Ishikawa (cell line): ENCODE results near the gene CA10.

Source experiments
- CEBPB ChIP-seq: IDR thresholded peaks from 2 replicates; pipeline ENCODE4 v1.6.1; 2012
- CREB1 ChIP-seq: IDR thresholded peaks from 2 replicates; pipeline ENCODE4 v1.6.1; 2012; ENCODE audit warnings: low read depth
- EGR1 ChIP-seq: IDR thresholded peaks from 2 replicates; pipeline ENCODE4 v1.6.1; 2012
- EP300 ChIP-seq: IDR thresholded peaks from 2 replicates; pipeline ENCODE4 v1.6.1; 2012; ENCODE audit warnings: borderline replicate concordance
- FOXM1 ChIP-seq: IDR thresholded peaks from 2 replicates; pipeline ENCODE4 v1.6.1; 2012; ENCODE audit warnings: low read depth, borderline replicate concordance
- NFIC ChIP-seq: IDR thresholded peaks from 2 replicates; pipeline ENCODE4 v1.6.1; 2012
- RAD21 ChIP-seq: IDR thresholded peaks from 2 replicates; pipeline ENCODE4 v1.6.1; 2012; ENCODE audit warnings: low read depth
- TAF1 ChIP-seq: IDR thresholded peaks from 2 replicates; pipeline ENCODE4 v1.6.1; 2012; ENCODE audit warnings: low read depth, mild to moderate bottlenecking
- TCF12 ChIP-seq: IDR thresholded peaks from 2 replicates; pipeline ENCODE4 v1.6.1; 2012; ENCODE audit warnings: low read depth
- TEAD4 ChIP-seq: IDR thresholded peaks from 2 replicates; pipeline ENCODE4 v1.6.1; 2012
- YY1 ChIP-seq: IDR thresholded peaks from 2 replicates; pipeline ENCODE4 v1.6.1; 2012; ENCODE audit warnings: low read depth
- ZBTB7A ChIP-seq: IDR thresholded peaks from 2 replicates; pipeline ENCODE4 v1.6.1; 2012; ENCODE audit warnings: low read depth
- TF ChIP-seq, protein P1 (sequence below): IDR thresholded peaks from 2 replicates; pipeline ENCODE4 v1.6.1; 2012; ENCODE audit warnings: low read depth, mild to moderate bottlenecking
- TF ChIP-seq, protein P2 (sequence below): IDR thresholded peaks from 2 replicates; pipeline ENCODE4 v1.6.1; 2012
- TF ChIP-seq, protein P3 (sequence below): IDR thresholded peaks from 2 replicates; pipeline ENCODE4 v1.6.1; 2012

CA10 gene

DNA sequence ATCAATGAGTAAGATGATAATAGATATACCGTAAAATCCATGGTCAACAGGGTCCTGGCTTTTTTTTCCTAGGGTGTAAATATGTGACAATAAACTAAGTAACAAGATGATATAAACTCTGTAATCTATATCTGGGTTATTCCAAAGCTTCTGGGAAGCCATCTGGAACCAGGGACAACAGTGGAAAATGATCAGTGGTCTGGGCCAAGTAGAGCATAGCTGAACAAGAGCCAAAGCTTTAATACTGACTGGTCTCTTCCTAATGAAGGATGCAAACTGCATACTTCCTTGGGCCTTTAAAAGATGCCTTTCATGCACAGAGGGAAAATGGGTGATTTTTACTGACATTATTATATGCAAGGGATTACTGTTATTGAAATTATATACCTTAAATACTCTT, 8.9 kb downstream of the CA10 start:
- TF ChIP-seq CEBPB (no peak), TCF12 (no peak), FOXM1 (no peak), RAD21 (no peak), CREB1 (no peak), EGR1 (no peak), EP300 (no peak), TEAD4 (no peak), NFIC (no peak), TAF1 (no peak)
- TF ChIP-seq, protein P1, sequence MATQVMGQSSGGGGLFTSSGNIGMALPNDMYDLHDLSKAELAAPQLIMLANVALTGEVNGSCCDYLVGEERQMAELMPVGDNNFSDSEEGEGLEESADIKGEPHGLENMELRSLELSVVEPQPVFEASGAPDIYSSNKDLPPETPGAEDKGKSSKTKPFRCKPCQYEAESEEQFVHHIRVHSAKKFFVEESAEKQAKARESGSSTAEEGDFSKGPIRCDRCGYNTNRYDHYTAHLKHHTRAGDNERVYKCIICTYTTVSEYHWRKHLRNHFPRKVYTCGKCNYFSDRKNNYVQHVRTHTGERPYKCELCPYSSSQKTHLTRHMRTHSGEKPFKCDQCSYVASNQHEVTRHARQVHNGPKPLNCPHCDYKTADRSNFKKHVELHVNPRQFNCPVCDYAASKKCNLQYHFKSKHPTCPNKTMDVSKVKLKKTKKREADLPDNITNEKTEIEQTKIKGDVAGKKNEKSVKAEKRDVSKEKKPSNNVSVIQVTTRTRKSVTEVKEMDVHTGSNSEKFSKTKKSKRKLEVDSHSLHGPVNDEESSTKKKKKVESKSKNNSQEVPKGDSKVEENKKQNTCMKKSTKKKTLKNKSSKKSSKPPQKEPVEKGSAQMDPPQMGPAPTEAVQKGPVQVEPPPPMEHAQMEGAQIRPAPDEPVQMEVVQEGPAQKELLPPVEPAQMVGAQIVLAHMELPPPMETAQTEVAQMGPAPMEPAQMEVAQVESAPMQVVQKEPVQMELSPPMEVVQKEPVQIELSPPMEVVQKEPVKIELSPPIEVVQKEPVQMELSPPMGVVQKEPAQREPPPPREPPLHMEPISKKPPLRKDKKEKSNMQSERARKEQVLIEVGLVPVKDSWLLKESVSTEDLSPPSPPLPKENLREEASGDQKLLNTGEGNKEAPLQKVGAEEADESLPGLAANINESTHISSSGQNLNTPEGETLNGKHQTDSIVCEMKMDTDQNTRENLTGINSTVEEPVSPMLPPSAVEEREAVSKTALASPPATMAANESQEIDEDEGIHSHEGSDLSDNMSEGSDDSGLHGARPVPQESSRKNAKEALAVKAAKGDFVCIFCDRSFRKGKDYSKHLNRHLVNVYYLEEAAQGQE, result no peak
- TF ChIP-seq, protein P2, sequence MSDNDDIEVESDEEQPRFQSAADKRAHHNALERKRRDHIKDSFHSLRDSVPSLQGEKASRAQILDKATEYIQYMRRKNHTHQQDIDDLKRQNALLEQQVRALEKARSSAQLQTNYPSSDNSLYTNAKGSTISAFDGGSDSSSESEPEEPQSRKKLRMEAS, result no peak

DNA sequence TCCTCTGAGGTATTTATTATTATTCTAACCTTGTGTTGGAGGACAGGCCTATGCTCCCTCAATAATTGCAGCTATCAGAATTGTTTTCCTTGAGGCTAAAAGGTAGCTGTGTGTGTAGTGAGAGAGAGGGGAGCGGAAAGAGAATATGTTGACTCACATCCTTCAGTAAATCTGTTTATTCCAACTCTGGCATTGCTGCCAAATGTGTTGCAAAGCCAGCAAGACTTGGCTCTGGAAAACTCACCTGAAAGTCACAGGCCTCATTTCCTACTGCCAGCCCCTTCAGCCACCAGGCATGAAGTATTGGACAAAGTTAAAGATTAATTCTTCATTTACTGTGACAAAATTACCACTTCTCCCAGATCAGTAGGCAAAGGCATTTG, 9.6 kb downstream of the CA10 start:
- TF ChIP-seq CEBPB (no peak), EP300 (no peak), RAD21 (no peak), FOXM1 (no peak), TEAD4 (no peak), CREB1 (no peak), NFIC (no peak), EGR1 (no peak), TAF1 (no peak), YY1 (no peak), TCF12 (no peak), ZBTB7A (no peak)
- TF ChIP-seq, protein P1, result no peak
- TF ChIP-seq, protein P2, result no peak
- TF ChIP-seq, protein P3, sequence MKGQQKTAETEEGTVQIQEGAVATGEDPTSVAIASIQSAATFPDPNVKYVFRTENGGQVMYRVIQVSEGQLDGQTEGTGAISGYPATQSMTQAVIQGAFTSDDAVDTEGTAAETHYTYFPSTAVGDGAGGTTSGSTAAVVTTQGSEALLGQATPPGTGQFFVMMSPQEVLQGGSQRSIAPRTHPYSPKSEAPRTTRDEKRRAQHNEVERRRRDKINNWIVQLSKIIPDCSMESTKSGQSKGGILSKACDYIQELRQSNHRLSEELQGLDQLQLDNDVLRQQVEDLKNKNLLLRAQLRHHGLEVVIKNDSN, result no peak

DNA sequence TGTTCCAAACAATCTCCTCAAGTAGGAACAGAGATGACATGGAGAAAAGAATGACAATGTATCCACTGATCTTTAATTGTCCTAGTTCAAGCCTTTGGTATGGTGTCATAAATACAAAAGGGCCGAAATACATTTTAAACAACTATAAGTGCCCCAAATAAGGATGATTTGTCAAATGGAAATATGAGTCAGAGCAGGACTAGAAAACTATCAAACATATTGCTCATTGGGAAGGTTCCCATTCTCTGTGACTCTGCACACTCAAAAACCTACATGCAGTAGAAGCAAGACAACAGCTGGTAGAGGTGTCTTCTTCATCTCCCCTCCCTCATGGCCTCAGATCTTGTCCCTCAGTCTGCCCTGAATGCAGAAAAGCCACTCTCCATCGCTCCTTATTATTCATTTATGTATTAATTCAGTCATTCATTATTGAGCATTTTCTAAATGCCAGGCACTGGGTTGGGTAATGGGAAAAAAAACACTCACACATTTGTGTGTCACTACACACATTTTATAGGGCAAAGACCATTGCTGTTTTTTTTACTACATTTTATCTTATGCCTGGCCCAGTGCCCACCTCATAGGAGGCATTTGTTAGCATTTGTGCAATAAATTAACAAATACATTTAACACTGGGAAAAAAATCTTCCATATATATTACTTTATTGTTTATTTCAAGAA, 10.1 kb downstream of the CA10 start:
- TF ChIP-seq FOXM1, result no peak
- TF ChIP-seq EGR1, result no peak
- TF ChIP-seq TAF1, result no peak
- TF ChIP-seq, protein P3, result no peak
- TF ChIP-seq, protein P1, result no peak
- TF ChIP-seq, protein P2, result no peak
- no peak for TF ChIP-seq ZBTB7A
- no peak for TF ChIP-seq RAD21
- no peak for TF ChIP-seq YY1
- TF ChIP-seq TCF12, result no peak
- no peak for TF ChIP-seq EP300
- no peak for TF ChIP-seq TEAD4
- TF ChIP-seq NFIC, result no peak
- no peak for TF ChIP-seq CREB1
- TF ChIP-seq CEBPB, result no peak

DNA sequence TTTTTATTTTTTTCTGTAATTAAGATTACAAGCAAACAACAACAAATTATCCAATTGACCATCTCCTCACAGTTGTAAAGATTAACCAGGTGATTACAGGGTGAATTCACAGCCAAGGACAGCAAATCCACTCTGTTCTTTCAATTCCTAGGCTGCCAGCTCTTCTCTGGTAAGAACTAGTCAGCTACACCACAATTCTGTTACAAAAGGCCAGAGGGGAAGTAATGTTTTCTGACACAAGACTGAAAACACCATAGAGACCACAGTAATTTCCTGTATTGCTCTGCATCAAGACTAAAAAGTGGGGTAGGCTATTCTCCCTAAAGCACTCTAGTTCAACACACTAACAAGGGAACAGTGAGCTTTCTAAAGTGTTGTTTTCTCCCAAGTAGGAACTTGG, 10.6 kb downstream of the CA10 start:
- no peak for TF ChIP-seq YY1
- no peak for TF ChIP-seq TCF12
- no peak for TF ChIP-seq TEAD4
- no peak for TF ChIP-seq NFIC
- no peak for TF ChIP-seq ZBTB7A
- no peak for TF ChIP-seq CEBPB
- no peak for TF ChIP-seq FOXM1
- TF ChIP-seq, protein P1, result no peak
- no peak for TF ChIP-seq RAD21
- TF ChIP-seq, protein P2, result no peak
- TF ChIP-seq EP300, result no peak
- TF ChIP-seq EGR1, result no peak
- TF ChIP-seq, protein P3, result no peak
- no peak for TF ChIP-seq CREB1
- TF ChIP-seq TAF1, result no peak
